Stomach smooth muscle (tissue), 2 donors: ENCODE results near the gene TNFRSF19.

Experiments
- H3K27ac ChIP-seq: one replicate; pipeline ENCODE4 v1.7.0; 2013; ENCODE audit warnings: mild to moderate bottlenecking, low read length, inconsistent platforms
- H3K27me3 ChIP-seq, 2 donors: one replicate each; pipeline ENCODE4 v1.7.0; 2013; ENCODE audit warnings: low read length in 2 of 2; ENCODE audit not compliant: insufficient read depth in 2 of 2, control insufficient read depth in 1 of 2
- H3K36me3 ChIP-seq, 2 donors: one replicate each; pipeline ENCODE4 v1.7.0; 2013; ENCODE audit warnings: low read length in 2 of 2; ENCODE audit not compliant: control insufficient read depth in 2 of 2, insufficient read depth in 2 of 2
- H3K4me1 ChIP-seq: one replicate; pipeline ENCODE4 v1.7.0; 2013; ENCODE audit warnings: low read length; ENCODE audit not compliant: control insufficient read depth, insufficient read depth
- H3K4me3 ChIP-seq, 2 donors: one replicate each; pipeline ENCODE4 v1.7.0; 2013; ENCODE audit warnings: low read length in 2 of 2
- H3K9ac ChIP-seq, 2 donors: one replicate each; pipeline ENCODE4 v1.7.0; 2013; ENCODE audit warnings: low read length in 2 of 2, mild to moderate bottlenecking in 1 of 2
- H3K9me3 ChIP-seq, 2 donors: one replicate each; pipeline ENCODE4 v1.7.0; 2013; ENCODE audit warnings: low read length in 2 of 2; ENCODE audit not compliant: control insufficient read depth in 2 of 2
- donor health status: healthy.
- donor health status: Pancreatic carcinoma.

Gene TNFRSF19

GRCh38 chr13:23722726-23723453, 152.7 kb downstream of the TNFRSF19 start:
- Histone ChIP-seq H3K36me3 (peaks cover 0 to 2% of the 10 kb centered on the region in 2 donors), H3K4me1 (no peaks in the 10 kb centered on the region), H3K27ac (no peak overlapping the region), H3K9ac (no peak overlapping the region), H3K4me3 (no peak overlapping the region), H3K27me3 (no peaks in the 10 kb centered on the region), H3K9me3 (no peaks in the 10 kb centered on the region)

- no peak overlapping the region for H3K27ac ChIP-seq
- H3K4me3 ChIP-seq = no peak overlapping the region
- H3K9me3 ChIP-seq = no peaks in the 10 kb centered on the region
- no peak overlapping the region for H3K9ac ChIP-seq
- H3K4me1 ChIP-seq = no peaks in the 10 kb centered on the region
- peaks cover 0 to 2% of the 10 kb centered on the region in 2 donors for H3K36me3 ChIP-seq
- H3K27me3 ChIP-seq = no peaks in the 10 kb centered on the region
Observed at GRCh38 chr13:23723471-23723870, 153.3 kb downstream of the TNFRSF19 start.

GRCh38 chr13:23724196-23724970, 154.2 kb downstream of the TNFRSF19 start:
- H3K9ac ChIP-seq = no peak overlapping the region
- no peaks in the 10 kb centered on the region for H3K4me1 ChIP-seq
- no peaks in the 10 kb centered on the region for H3K27me3 ChIP-seq
- H3K4me3 ChIP-seq = no peak overlapping the region
- H3K36me3 ChIP-seq = peaks cover 4 to 9% of the 10 kb centered on the region in 2 donors
- H3K27ac ChIP-seq = no peak overlapping the region
- no peaks in the 10 kb centered on the region for H3K9me3 ChIP-seq
